GM19043 (cell line): ENCODE measurements around the gene ANKRD30BL.
"Not testable (repeated sequence)": the region's sequence is repeated elsewhere in the genome, so short reads cannot be mapped to it uniquely, and the experiment has no call there.

Source experiments
- ATAC-seq: cut with Tn5 transposase; IDR thresholded peaks from one replicate; pipeline ENCODE4 v1.9.1; 2021; ENCODE audit warnings: low read depth; ENCODE audit not compliant: unreplicated experiment

ANKRD30BL gene

GRCh38 chr2:132161161-132162124, at the start of gene ANKRD30BL:
Gene ANKRD30BL, minus strand, starts transcription at chr2:132161952. Its CDS starts 247 bp downstream, at chr2:132161705.
- not testable (repeated sequence) for ATAC-seq

GRCh38 chr2:132202866-132203265, 41.1 kb upstream of the ANKRD30BL start:
- ATAC-seq: not testable (repeated sequence)

- not testable (repeated sequence) for ATAC-seq
These were observed 31.1 kb upstream of the ANKRD30BL start for GRCh38 chr2:132192854-132193253.

GRCh38 chr2:132167100-132167499, 5.3 kb upstream of the ANKRD30BL start:
- not testable (repeated sequence) for ATAC-seq

GRCh38 chr2:132162125-132162660, 441 bp upstream of the ANKRD30BL start:
- ATAC-seq: not testable (repeated sequence)

GRCh38 chr2:132146774-132147173, 15.0 kb downstream of the ANKRD30BL start:
- ATAC-seq: not testable (repeated sequence)
